Parathyroid adenoma (tissue), 2 donors: ENCODE results near the gene KCNQ1.

ENCODE experiments used
- H2AFZ ChIP-seq: fragments of 300-600 bp; sonication (generic); one replicate; pipeline ENCODE4 v1.7.0; 2017; ENCODE audit warnings: antibody characterized with exemption, mild to moderate bottlenecking
- H3K27ac ChIP-seq: fragments of 300-600 bp; sonication (generic); one replicate; pipeline ENCODE4 v1.7.0; 2017
- H3K27me3 ChIP-seq: fragments of 300-600 bp; sonication (generic); one replicate; pipeline ENCODE4 v1.7.0; 2017; ENCODE audit warnings: low read length; ENCODE audit not compliant: control insufficient read depth, insufficient read depth
- H3K36me3 ChIP-seq: fragments of 300-600 bp; sonication (generic); one replicate; pipeline ENCODE4 v1.7.0; 2017; ENCODE audit warnings: low read length; ENCODE audit not compliant: control insufficient read depth, insufficient read depth
- H3K4me1 ChIP-seq: fragments of 300-600 bp; sonication (generic); one replicate; pipeline ENCODE4 v1.7.0; 2017; ENCODE audit warnings: control low read depth
- H3K4me2 ChIP-seq: fragments of 300-600 bp; sonication (generic); one replicate; pipeline ENCODE4 v1.7.0; 2017; ENCODE audit warnings: low read length
- H3K4me3 ChIP-seq: fragments of 300-600 bp; sonication (generic); one replicate; pipeline ENCODE4 v1.7.0; 2017; ENCODE audit warnings: low read depth, low read length
- H3K79me2 ChIP-seq: fragments of 300-600 bp; sonication (generic); one replicate; pipeline ENCODE4 v1.7.0; 2017; ENCODE audit warnings: control low read depth
- H3K9ac ChIP-seq: fragments of 300-600 bp; sonication (generic); one replicate; pipeline ENCODE4 v1.7.0; 2017; ENCODE audit warnings: mild to moderate bottlenecking
- H3K9me3 ChIP-seq: fragments of 300-600 bp; sonication (generic); one replicate; pipeline ENCODE4 v1.7.0; 2017; ENCODE audit warnings: low read length; ENCODE audit not compliant: control insufficient read depth
- CTCF ChIP-seq: fragments of 300-600 bp; sonication (generic); IDR thresholded peaks from one replicate; pipeline ENCODE4 v1.7.0; 2017; ENCODE audit warnings: antibody characterized with exemption, mild to moderate bottlenecking
- donor health status: primary hyperparathyroidism.

The KCNQ1 gene

GRCh38 chr11:2666401-2666741 lies 221.6 kb downstream of the KCNQ1 start:
- Histone ChIP-seq H3K79me2 (no peaks in the 10 kb centered on the region), H3K4me1 (no peaks in the 10 kb centered on the region), H3K27ac (no peak overlapping the region), H3K9me3 (no peaks in the 10 kb centered on the region), H3K27me3 (no peaks in the 10 kb centered on the region), H2AFZ (no peak overlapping the region), H3K4me3 (no peak overlapping the region), H3K4me2 (no peak overlapping the region), H3K36me3 (no peaks in the 10 kb centered on the region), H3K9ac (no peak overlapping the region)
- no peak for TF ChIP-seq CTCF

- no peak overlapping the region for H3K27ac ChIP-seq
- no peaks in the 10 kb centered on the region for H3K27me3 ChIP-seq
- no peak for TF ChIP-seq CTCF
- no peaks in the 10 kb centered on the region for H3K36me3 ChIP-seq
- H3K9me3 ChIP-seq: no peaks in the 10 kb centered on the region
- H3K4me2 ChIP-seq: no peak overlapping the region
- H2AFZ ChIP-seq: no peak overlapping the region
- no peak overlapping the region for H3K9ac ChIP-seq
- no peak overlapping the region for H3K4me3 ChIP-seq
- no peaks in the 10 kb centered on the region for H3K79me2 ChIP-seq
- no peaks in the 10 kb centered on the region for H3K4me1 ChIP-seq
Measured at GRCh38 chr11:2666828-2667570, 222.2 kb downstream of the KCNQ1 start.

GRCh38 chr11:2667940-2668339 lies 223.1 kb downstream of the KCNQ1 start:
- no peak overlapping the region for H3K4me3 ChIP-seq
- H3K4me2 ChIP-seq: no peak overlapping the region
- H3K27ac ChIP-seq: no peak overlapping the region
- no peaks in the 10 kb centered on the region for H3K79me2 ChIP-seq
- no peaks in the 10 kb centered on the region for H3K36me3 ChIP-seq
- H3K27me3 ChIP-seq: no peaks in the 10 kb centered on the region
- no peak overlapping the region for H3K9ac ChIP-seq
- no peak overlapping the region for H2AFZ ChIP-seq
- TF ChIP-seq CTCF: no peak
- no peaks in the 10 kb centered on the region for H3K4me1 ChIP-seq
- H3K9me3 ChIP-seq: no peaks in the 10 kb centered on the region

- TF ChIP-seq CTCF: no peak
- Histone ChIP-seq H3K27me3 (no peaks in the 10 kb centered on the region), H3K27ac (no peak overlapping the region), H3K4me2 (no peak overlapping the region), H3K9ac (no peak overlapping the region), H3K9me3 (no peaks in the 10 kb centered on the region), H3K36me3 (no peaks in the 10 kb centered on the region), H2AFZ (no peak overlapping the region), H3K4me3 (no peak overlapping the region), H3K4me1 (no peaks in the 10 kb centered on the region), H3K79me2 (no peaks in the 10 kb centered on the region)
Measured at GRCh38 chr11:2668876-2669275, 224.1 kb downstream of the KCNQ1 start.
